ENCODE measurements around the gene CYFIP1. TPM values are rescaled to one million over a fixed set of nuclear protein-coding genes. Genes with fewer than 3 reads are reported as not detected.

CYFIP1 gene
- total RNA-seq, 4 donors from 2014 or later = 31.1 to 52.6 (median 37.4) TPM

DNA sequence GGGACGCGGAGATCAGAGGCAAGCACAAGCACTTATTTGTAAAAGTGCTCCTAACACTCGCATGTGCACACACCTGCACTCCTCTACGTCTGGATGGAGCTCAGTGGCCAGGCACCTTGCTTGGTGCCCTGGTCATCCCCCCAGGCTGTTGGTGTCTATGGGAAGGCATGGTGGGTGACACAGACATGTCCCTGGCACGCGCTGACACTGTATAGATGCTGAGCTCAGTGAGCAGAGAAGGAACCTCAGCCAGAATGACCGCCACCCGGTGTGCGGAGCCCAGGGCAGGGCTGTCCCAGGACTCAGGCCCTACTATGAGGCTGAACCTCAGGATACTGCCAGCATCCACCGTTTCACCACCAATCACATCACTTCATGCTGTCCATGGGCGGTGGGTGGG lies 77.2 kb downstream of the CYFIP1 start:
- no peak for DNase-seq
- in situ Hi-C loops (cut with MboI; ENCODE audit: low sequenced_read_pairs in 4 of 4) (no loop called here), intact Hi-C loops (cut with DNase I; ENCODE audit: low total_unique reads) (no loop called here)
- peaks cover 0 to 43% of the 10 kb centered on the region in 2 donors for H3K36me3 ChIP-seq
- H3K27ac ChIP-seq = no peak overlapping the region
- H3K27me3 ChIP-seq = no peaks in the 10 kb centered on the region
- no peaks in the 10 kb centered on the region for H3K4me1 ChIP-seq
- no peak for ATAC-seq
- no peak overlapping the region for H3K4me3 ChIP-seq
- TF ChIP-seq POLR2A (IDR thresholded peaks at IDR 0.05) = no peak
- TF ChIP-seq, protein P1, sequence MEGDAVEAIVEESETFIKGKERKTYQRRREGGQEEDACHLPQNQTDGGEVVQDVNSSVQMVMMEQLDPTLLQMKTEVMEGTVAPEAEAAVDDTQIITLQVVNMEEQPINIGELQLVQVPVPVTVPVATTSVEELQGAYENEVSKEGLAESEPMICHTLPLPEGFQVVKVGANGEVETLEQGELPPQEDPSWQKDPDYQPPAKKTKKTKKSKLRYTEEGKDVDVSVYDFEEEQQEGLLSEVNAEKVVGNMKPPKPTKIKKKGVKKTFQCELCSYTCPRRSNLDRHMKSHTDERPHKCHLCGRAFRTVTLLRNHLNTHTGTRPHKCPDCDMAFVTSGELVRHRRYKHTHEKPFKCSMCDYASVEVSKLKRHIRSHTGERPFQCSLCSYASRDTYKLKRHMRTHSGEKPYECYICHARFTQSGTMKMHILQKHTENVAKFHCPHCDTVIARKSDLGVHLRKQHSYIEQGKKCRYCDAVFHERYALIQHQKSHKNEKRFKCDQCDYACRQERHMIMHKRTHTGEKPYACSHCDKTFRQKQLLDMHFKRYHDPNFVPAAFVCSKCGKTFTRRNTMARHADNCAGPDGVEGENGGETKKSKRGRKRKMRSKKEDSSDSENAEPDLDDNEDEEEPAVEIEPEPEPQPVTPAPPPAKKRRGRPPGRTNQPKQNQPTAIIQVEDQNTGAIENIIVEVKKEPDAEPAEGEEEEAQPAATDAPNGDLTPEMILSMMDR (IDR thresholded peaks at IDR 0.05 in 4 of 5, conservative IDR thresholded peaks at IDR 0.05 in 1 of 5) = no peak
- H3K9me3 ChIP-seq = no peaks in the 10 kb centered on the region

DNA sequence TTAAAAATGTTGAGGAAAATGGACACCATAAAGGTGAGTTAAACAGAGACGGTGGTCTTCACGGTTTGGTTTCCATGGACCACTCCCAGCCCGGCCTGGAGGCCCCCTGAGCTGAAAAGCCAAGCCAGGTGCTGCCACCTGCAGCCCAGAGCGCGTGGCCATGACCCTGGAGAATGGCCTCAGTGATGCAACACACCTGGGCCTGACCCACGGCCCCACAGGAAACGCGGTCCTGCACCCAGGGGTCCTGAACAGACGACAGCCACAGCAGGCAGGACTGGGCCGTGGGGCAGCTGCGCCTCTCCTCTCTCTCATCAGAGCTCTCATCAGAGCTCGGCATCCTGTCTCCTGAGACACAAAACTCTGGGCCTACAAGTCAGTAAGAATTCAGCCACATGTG lies 77.6 kb downstream of the CYFIP1 start:
- Histone ChIP-seq H3K36me3 (peaks cover 0 to 39% of the 10 kb centered on the region in 2 donors), H3K27ac (no peak overlapping the region), H3K4me1 (no peaks in the 10 kb centered on the region), H3K4me3 (no peak overlapping the region), H3K9me3 (no peaks in the 10 kb centered on the region), H3K27me3 (no peaks in the 10 kb centered on the region)
- TF ChIP-seq POLR2A (IDR thresholded peaks at IDR 0.05) = no peak
- TF ChIP-seq, protein P1 (IDR thresholded peaks at IDR 0.05 in 4 of 5, conservative IDR thresholded peaks at IDR 0.05 in 1 of 5) = no peak
- in situ Hi-C loops (cut with MboI; ENCODE audit: low sequenced_read_pairs in 4 of 4) = no loop called here
- no peak for DNase-seq
- intact Hi-C loops (cut with DNase I; ENCODE audit: low total_unique reads) = no loop called here
- ATAC-seq = no peak

DNA sequence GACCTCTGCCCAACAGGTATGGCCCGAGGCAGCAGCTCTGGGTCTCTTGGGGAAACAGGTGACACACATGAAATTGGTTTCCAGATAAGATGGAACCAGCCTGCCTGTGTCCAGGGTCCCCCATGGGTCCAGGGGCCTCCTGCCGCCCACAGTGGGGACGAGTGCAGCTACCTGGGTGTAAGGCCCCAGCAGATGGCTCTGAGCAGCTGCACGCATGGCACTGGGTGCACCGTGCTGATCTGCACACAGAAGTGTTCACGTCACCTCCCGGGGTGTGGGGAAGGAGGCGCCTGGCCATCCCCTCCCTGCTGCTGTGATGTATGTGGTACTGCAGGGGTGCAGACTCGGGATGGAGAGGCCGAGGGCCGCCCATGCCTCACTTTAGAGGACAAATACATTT lies 78.1 kb downstream of the CYFIP1 start:
- Histone ChIP-seq H3K27ac (no peak overlapping the region), H3K4me3 (no peak overlapping the region), H3K36me3 (peaks cover 0 to 34% of the 10 kb centered on the region in 2 donors), H3K27me3 (no peaks in the 10 kb centered on the region), H3K9me3 (no peaks in the 10 kb centered on the region), H3K4me1 (no peaks in the 10 kb centered on the region)
- no peak for DNase-seq
- no peak for ATAC-seq
- intact Hi-C loops (cut with DNase I; ENCODE audit: low total_unique reads) = no loop called here
- TF ChIP-seq, protein P1 (IDR thresholded peaks at IDR 0.05 in 4 of 5, conservative IDR thresholded peaks at IDR 0.05 in 1 of 5) = no peak
- no peak for TF ChIP-seq POLR2A (IDR thresholded peaks at IDR 0.05)
- in situ Hi-C loops (cut with MboI; ENCODE audit: low sequenced_read_pairs in 4 of 4) = no loop called here

DNA sequence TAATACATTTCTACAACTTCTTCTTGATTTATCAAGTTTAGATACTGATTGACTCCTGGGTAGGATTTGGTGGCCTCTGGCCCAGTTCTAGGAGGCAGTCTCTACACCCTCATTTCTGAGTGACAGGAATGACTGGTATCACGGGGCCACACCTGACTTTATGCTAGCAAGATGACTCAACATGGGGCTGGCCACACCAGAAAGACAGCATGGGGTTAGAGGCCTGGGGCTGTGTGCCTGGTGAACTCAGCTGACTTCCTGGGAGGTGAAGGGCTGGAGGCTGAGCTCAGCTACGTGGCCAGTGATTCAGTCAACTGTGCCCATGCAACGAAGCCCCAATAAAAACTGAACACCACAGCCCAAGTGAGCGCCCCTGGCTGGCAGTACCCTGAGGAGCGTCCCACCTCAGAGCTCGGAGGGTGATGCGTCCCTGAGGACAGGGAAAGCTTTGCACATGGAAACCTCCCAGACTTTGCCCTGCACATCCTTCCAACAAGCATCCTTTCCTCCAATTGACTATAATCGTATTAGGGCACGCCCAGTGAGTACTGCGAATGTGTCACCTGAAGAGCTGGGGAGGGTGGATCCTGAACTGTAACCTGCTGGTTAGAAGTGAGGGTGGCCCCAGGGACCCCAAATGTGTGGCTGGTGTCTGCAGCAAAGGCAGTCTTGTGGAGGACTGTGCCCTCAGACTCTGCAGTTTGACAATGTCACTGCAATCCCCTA lies 84.5 kb downstream of the CYFIP1 start:
- ATAC-seq (no peak), DNase-seq (no peak)
- no peaks in the 10 kb centered on the region for H3K4me1 ChIP-seq
- no peaks in the 10 kb centered on the region for H3K9me3 ChIP-seq
- no peaks in the 10 kb centered on the region for H3K27me3 ChIP-seq
- intact Hi-C loops (cut with DNase I; ENCODE audit: low total_unique reads) = no loop called here
- no peak overlapping the region for H3K27ac ChIP-seq
- H3K36me3 ChIP-seq = peaks cover 0 to 8% of the 10 kb centered on the region in 2 donors
- in situ Hi-C loops (cut with MboI; ENCODE audit: low sequenced_read_pairs in 4 of 4) = no loop called here
- TF ChIP-seq, protein P1 (IDR thresholded peaks at IDR 0.05 in 4 of 5, conservative IDR thresholded peaks at IDR 0.05 in 1 of 5) = no peak
- TF ChIP-seq POLR2A (IDR thresholded peaks at IDR 0.05) = no peak
- H3K4me3 ChIP-seq = no peak overlapping the region

DNA sequence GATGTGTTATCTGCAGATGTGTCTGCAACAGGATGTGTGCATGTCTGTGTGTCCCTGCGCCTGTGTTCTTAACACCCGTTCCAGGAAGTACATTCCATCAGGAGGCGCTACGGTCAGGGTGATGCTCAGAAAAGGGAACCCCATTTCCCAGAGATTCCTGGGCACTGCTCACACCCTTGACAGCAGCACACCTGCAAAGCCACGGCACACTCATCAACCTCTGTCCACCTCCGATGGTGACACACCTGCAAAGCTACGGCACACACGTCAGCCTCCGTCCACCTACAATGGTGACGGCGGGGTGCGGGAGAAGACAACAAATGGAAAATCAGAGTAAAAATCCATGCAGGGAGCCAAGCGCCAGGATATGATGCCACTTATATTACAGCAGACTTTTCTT lies 86.3 kb downstream of the CYFIP1 start:
- DNase-seq (no peak), ATAC-seq (no peak)
- H3K9me3 ChIP-seq = no peaks in the 10 kb centered on the region
- in situ Hi-C loops (cut with MboI; ENCODE audit: low sequenced_read_pairs in 4 of 4) = no loop called here
- TF ChIP-seq, protein P1 (IDR thresholded peaks at IDR 0.05 in 4 of 5, conservative IDR thresholded peaks at IDR 0.05 in 1 of 5) = no peak
- TF ChIP-seq POLR2A (IDR thresholded peaks at IDR 0.05) = no peak
- no peaks in the 10 kb centered on the region for H3K4me1 ChIP-seq
- H3K27me3 ChIP-seq = no peaks in the 10 kb centered on the region
- intact Hi-C loops (cut with DNase I; ENCODE audit: low total_unique reads) = no loop called here
- peaks cover 0 to 6% of the 10 kb centered on the region in 2 donors for H3K36me3 ChIP-seq
- H3K27ac ChIP-seq = no peak overlapping the region
- no peak overlapping the region for H3K4me3 ChIP-seq

Measured in gastrocnemius medialis (tissue), 4 donors.